H1 (cell line): ENCODE measurements around the gene NUP210L.

ENCODE experiments used
- CTCF ChIP-seq, 3 experiments: IDR thresholded peaks; 1 replicate in 2 of 3; 2 replicates in 1 of 3; pipeline versions ENCODE4 v1.5.1 to v1.6.1; 2011; ENCODE audit warnings: low read length in 3 of 3, mild to moderate bottlenecking in 3 of 3, inconsistent platforms in 2 of 3, low read depth in 1 of 3, moderate library complexity in 1 of 3; ENCODE audit not compliant: insufficient read depth in 1 of 3; ENCODE audit errors: control extremely low read depth in 1 of 3
- SIN3A ChIP-seq, 2 experiments: IDR thresholded peaks in 1 of 2; conservative IDR thresholded peaks in 1 of 2; 2 replicates each; pipeline ENCODE4 v1.6.1; 2011 to 2012; ENCODE audit warnings: low read length in 2 of 2, improper control_type of control experiment in 1 of 2, low read depth in 1 of 2, mild to moderate bottlenecking in 1 of 2

DNA sequence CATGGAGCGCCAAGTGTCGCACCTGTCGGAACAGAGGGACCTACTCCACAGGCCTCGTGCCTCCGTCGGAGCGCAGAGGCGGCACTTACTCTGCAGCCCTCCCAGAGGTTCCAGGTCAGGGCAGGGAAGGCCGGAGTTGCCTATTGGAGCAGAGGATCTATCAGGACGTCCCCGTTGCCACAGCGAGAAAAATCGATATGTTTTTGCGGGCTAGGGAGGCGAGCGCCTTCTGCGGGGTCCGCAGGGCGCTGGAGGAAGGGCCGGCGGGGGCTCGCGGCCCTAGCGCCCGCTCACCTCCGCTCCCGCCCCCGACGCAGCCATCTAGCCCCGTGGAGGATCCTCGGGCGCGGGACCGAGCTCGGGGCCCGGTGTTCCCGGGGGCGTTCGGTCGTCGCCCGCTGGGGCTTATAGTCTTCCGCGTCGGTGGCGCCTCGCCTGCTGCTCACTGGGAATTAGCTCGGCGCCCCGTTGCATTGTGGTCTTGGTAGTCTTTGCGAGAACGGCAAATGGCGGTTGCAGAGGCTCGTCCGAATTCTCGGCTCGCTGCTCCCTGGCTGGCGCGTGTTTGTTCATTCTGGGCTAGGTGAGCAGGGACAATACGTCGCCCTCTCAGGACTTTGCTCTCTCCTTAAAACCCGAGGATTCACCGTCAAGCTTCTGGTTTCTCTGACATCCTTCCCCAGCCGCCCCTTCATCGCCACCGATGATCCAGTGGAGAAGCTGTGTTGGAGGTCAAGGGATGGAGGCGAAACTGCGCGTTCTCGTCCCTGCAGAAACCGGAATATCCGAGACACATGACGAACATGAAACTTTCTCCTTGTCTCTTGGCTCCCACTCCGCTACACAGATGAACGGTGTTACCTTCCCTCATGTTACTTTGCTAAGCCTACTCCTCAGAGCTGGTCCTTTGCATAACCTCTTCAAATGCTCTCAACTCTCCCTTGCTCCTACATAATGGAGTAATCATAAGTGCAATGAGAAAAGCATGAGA lies 177.3 kb downstream of the NUP210L start, which contains the start of gene JTB:
- TF ChIP-seq CTCF (IDR thresholded peaks at IDR 0.05; ENCODE audit: control extremely low read depth in 1 of 3, insufficient read depth in 1 of 3, low read depth in 1 of 3, low read length in 3 of 3) (no peak), SIN3A (conservative IDR thresholded peaks at IDR 0.05 in 1 of 2, IDR thresholded peaks at IDR 0.05 in 1 of 2; ENCODE audit: low read depth in 1 of 2, low read length in 2 of 2) (0 out of 4 replicates have a peak, but pooled peaks of 1 of the 2 experiments have one; percentile 59)
